WTC11 (cell line): Measurements from ENCODE around the gene GRID2. TPM values are rescaled to one million over a fixed set of nuclear protein-coding genes. Genes with fewer than 3 reads are reported as not detected.

Experiments
- ATAC-seq: fragments of 200-7000 bp; cut with Tn5 transposase; 2 replicates; pipeline ENCODE4 v1.10.0; 2021; ENCODE audit warnings: mild to moderate bottlenecking, moderate library complexity
- CTCF ChIA-PET: fragments of 300-600 bp; sonication (Branson Sonifier 250); formaldehyde crosslinking; loops from one replicate; lab custom pipeline; 2021; ENCODE audit warnings: antibody characterized with exemption; lab: Charles Lee
- POLR2A ChIA-PET: fragments of 350-600 bp; sonication (Branson Sonifier 250); formaldehyde crosslinking; loops from one replicate; lab custom pipeline; 2021; ENCODE audit warnings: antibody characterized with exemption; lab: Charles Lee
- DNase-seq: peaks from one replicate; pipeline ENCODE4 v3.0.0; 2021; ENCODE audit warnings: low spot score
- H3K27ac Mint-ChIP-seq: 2 replicates; pipeline ENCODE4 v1.8.0; 2021; ENCODE audit warnings: mixed read lengths
- H3K27me3 Mint-ChIP-seq: 2 replicates; pipeline ENCODE4 v1.8.0; 2021; ENCODE audit warnings: low read depth, mild to moderate bottlenecking, moderate library complexity, mixed read lengths
- H3K36me3 Mint-ChIP-seq: 2 replicates; pipeline ENCODE4 v1.8.0; 2021; ENCODE audit warnings: mixed read lengths
- H3K4me1 Mint-ChIP-seq: 2 replicates; pipeline ENCODE4 v1.8.0; 2022; ENCODE audit warnings: mixed read lengths
- H3K4me3 Mint-ChIP-seq: 2 replicates; pipeline ENCODE4 v1.8.0; 2021; ENCODE audit warnings: mild to moderate bottlenecking, moderate library complexity, mixed read lengths
- H3K9me3 Mint-ChIP-seq: 2 replicates; pipeline ENCODE4 v1.8.0; 2021; ENCODE audit warnings: mixed read lengths
- AR ChIP-seq: fragments of 250-450 bp; sonication (Bioruptor Pico); IDR thresholded peaks from 2 replicates; pipeline ENCODE4 v1.9.0; 2021; ENCODE audit warnings: mild to moderate bottlenecking
- FOXP1 ChIP-seq: sonication (generic); formaldehyde crosslinking; IDR thresholded peaks from 2 replicates; pipeline ENCODE4 v1.8.0; 2022; ENCODE audit warnings: missing genetic modification reagents, mild to moderate bottlenecking, moderate library complexity, borderline replicate concordance
- GABPB1 ChIP-seq: sonication (generic); formaldehyde crosslinking; IDR thresholded peaks from 2 replicates; pipeline ENCODE4 v1.8.1; 2023; ENCODE audit warnings: mild to moderate bottlenecking, missing genetic modification reagents
- HMGA2 ChIP-seq: fragments of 250-450 bp; sonication (Bioruptor Pico); IDR thresholded peaks from 2 replicates; pipeline ENCODE4 v1.4.0; 2021; ENCODE audit warnings: mild to moderate bottlenecking, moderate library complexity
- IRF1 ChIP-seq: sonication (generic); formaldehyde crosslinking; IDR thresholded peaks from 2 replicates; pipeline ENCODE4 v1.8.0; 2023; ENCODE audit warnings: missing genetic modification reagents
- NFATC4 ChIP-seq: fragments of 250-450 bp; sonication (Bioruptor Pico); IDR thresholded peaks from 2 replicates; pipeline ENCODE4 v1.9.0; 2021; ENCODE audit warnings: mild to moderate bottlenecking
- NR1H2 ChIP-seq: sonication (generic); formaldehyde crosslinking; IDR thresholded peaks from 2 replicates; pipeline ENCODE4 v1.9.0; 2021; ENCODE audit warnings: mild to moderate bottlenecking, moderate library complexity, missing genetic modification reagents
- NR2C2 ChIP-seq: sonication (generic); formaldehyde crosslinking; IDR thresholded peaks from 2 replicates; pipeline ENCODE4 v1.8.0; 2022; ENCODE audit warnings: mild to moderate bottlenecking, missing genetic modification reagents
- NR3C1 ChIP-seq: sonication (generic); formaldehyde crosslinking; conservative IDR thresholded peaks from 2 replicates; pipeline ENCODE4 v1.8.1; 2023; ENCODE audit warnings: low read depth, mild to moderate bottlenecking, missing genetic modification reagents
- OVOL2 ChIP-seq: fragments of 250-450 bp; sonication (Bioruptor Pico); IDR thresholded peaks from 2 replicates; pipeline ENCODE4 v1.9.0; 2021; ENCODE audit warnings: mild to moderate bottlenecking, borderline replicate concordance
- SMAD3 ChIP-seq: sonication (generic); formaldehyde crosslinking; IDR thresholded peaks from 2 replicates; pipeline ENCODE4 v1.8.0; 2022; ENCODE audit warnings: missing genetic modification reagents, mild to moderate bottlenecking, borderline replicate concordance
- SOX15 ChIP-seq: fragments of 250-450 bp; sonication (Bioruptor Pico); IDR thresholded peaks from 2 replicates; pipeline ENCODE4 v1.9.0; 2021; ENCODE audit warnings: mild to moderate bottlenecking
- STAT6 ChIP-seq: sonication (generic); formaldehyde crosslinking; conservative IDR thresholded peaks from 2 replicates; pipeline ENCODE4 v1.8.1; 2023; ENCODE audit warnings: mild to moderate bottlenecking, low read depth, missing genetic modification reagents, moderate library complexity
- TCF7 ChIP-seq: sonication (generic); formaldehyde crosslinking; IDR thresholded peaks from 2 replicates; pipeline ENCODE4 v1.8.0; 2022; ENCODE audit warnings: mild to moderate bottlenecking, low read depth, missing genetic modification reagents, moderate library complexity
- USF1 ChIP-seq: sonication (generic); formaldehyde crosslinking; IDR thresholded peaks from 2 replicates; pipeline ENCODE4 v1.8.0; 2022; ENCODE audit warnings: mild to moderate bottlenecking, missing genetic modification reagents
- ZBTB21 ChIP-seq: sonication (generic); formaldehyde crosslinking; IDR thresholded peaks from 2 replicates; pipeline ENCODE4 v1.8.1; 2023; ENCODE audit warnings: mild to moderate bottlenecking, missing genetic modification reagents, borderline replicate concordance
- ZNF138 ChIP-seq: sonication (generic); formaldehyde crosslinking; conservative IDR thresholded peaks from 2 replicates; pipeline ENCODE4 v1.8.1; 2022; ENCODE audit warnings: mild to moderate bottlenecking, moderate library complexity, missing genetic modification reagents
- ZNF416 ChIP-seq: fragments of 250-450 bp; sonication (Bioruptor Pico); IDR thresholded peaks from 2 replicates; pipeline ENCODE4 v1.9.0; 2021; ENCODE audit warnings: mild to moderate bottlenecking, inconsistent platforms
- ZSCAN18 ChIP-seq: fragments of 250-450 bp; sonication (Bioruptor Pico); IDR thresholded peaks from 2 replicates; pipeline ENCODE4 v2.1.2; 2022; ENCODE audit warnings: mild to moderate bottlenecking, moderate library complexity
- total RNA-seq: library from RNA; stranded (reverse); gene quantifications from 3 replicates; pipeline ENCODE4 v1.2.3, GENCODE V29; 2021
- TF ChIP-seq, protein P1 (sequence below): sonication (generic); formaldehyde crosslinking; IDR thresholded peaks from 2 replicates; pipeline ENCODE4 v1.8.0; 2022; ENCODE audit warnings: mild to moderate bottlenecking, missing genetic modification reagents
- TF ChIP-seq, protein P2 (sequence below): sonication (generic); formaldehyde crosslinking; IDR thresholded peaks from 2 replicates; pipeline ENCODE4 v1.8.1; 2022; ENCODE audit warnings: mild to moderate bottlenecking, missing genetic modification reagents, moderate library complexity, borderline replicate concordance

Gene GRID2
- total RNA-seq, 1 experiment from 2014 or later, result 26.8 TPM

DNA sequence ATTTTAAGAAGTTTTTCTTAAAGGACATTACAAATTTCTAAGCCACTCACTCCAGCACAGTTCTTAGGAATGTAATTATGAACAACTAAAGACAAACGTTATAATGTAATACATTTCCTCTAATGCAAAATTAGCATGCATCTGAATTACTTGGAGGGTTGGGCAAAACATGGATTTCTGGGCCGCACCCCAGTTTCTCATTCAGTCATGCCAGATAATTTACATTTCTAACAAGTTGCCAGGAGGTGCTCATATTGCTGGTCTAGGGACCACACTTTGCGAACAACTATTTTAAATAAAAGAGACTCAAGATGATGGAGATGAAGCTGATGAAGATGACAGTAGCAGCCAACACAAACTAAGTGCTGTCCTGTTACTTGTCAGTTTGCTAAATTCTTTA, 840.1 kb downstream of the GRID2 start:
- Mint-ChIP-seq H3K9me3 (peaks cover 4% of the 10 kb centered on the region; the same call in 1 of the 2 replicates), H3K36me3 (peaks cover 3% of the 10 kb centered on the region), H3K27me3 (no peaks in the 10 kb centered on the region), H3K4me1 (peaks cover 59% of the 10 kb centered on the region), H3K4me3 (no peak overlapping the region), H3K27ac (peak overlapping the region; percentile 61; the same call in 1 of the 2 replicates)
- ATAC-seq (no peak), DNase-seq (no peak)
- TF ChIP-seq ZBTB21 (CRISPR knock-in tag) (no peak), IRF1 (CRISPR knock-in tag) (no peak), FOXP1 (no peak), ZSCAN18 (CRISPR knock-in tag) (no peak), NR2C2 (CRISPR knock-in tag) (no peak), SOX15 (no peak)
- TF ChIP-seq, protein P1, sequence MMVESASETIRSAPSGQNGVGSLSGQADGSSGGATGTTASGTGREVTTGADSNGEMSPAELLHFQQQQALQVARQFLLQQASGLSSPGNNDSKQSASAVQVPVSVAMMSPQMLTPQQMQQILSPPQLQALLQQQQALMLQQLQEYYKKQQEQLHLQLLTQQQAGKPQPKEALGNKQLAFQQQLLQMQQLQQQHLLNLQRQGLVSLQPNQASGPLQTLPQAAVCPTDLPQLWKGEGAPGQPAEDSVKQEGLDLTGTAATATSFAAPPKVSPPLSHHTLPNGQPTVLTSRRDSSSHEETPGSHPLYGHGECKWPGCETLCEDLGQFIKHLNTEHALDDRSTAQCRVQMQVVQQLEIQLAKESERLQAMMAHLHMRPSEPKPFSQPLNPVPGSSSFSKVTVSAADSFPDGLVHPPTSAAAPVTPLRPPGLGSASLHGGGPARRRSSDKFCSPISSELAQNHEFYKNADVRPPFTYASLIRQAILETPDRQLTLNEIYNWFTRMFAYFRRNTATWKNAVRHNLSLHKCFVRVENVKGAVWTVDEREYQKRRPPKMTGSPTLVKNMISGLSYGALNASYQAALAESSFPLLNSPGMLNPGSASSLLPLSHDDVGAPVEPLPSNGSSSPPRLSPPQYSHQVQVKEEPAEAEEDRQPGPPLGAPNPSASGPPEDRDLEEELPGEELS, result no peak
- ChIA-PET CTCF (no interaction called here), POLR2A (no interaction called here)

DNA sequence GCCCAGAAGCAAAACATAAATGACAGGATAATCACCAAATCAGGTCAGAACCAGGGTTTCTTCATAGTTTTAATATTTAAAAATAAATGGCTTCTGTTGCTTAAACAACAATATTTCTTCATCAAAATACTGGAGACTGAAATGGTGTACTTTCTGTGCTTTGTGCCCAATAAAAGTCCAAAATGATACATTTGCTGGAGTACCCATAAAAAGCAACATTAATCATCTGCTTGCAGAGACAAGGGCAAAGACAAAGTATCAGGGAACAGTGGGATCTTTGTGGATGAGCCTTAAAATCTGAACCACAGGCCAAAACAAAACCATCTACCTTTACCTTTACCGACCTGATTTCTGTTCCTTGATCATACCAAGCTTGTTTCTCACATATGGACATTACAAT, 840.9 kb downstream of the GRID2 start:
- Mint-ChIP-seq H3K27ac (peak overlapping the region; percentile 75), H3K27me3 (no peaks in the 10 kb centered on the region), H3K4me1 (peaks cover 52% of the 10 kb centered on the region), H3K4me3 (no peak overlapping the region), H3K9me3 (peaks cover 7% of the 10 kb centered on the region), H3K36me3 (peaks cover 8% of the 10 kb centered on the region)
- POLR2A ChIA-PET, result no interaction called here
- no peak for DNase-seq
- ATAC-seq, result no peak
- no peak for TF ChIP-seq NFATC4
- no peak for TF ChIP-seq ZNF416
- no peak for TF ChIP-seq GABPB1
- no peak for TF ChIP-seq STAT6 (CRISPR knock-in tag)
- no peak for TF ChIP-seq ZNF138 (CRISPR knock-in tag)
- no peak for TF ChIP-seq NR1H2 (CRISPR knock-in tag)
- TF ChIP-seq TCF7 (CRISPR knock-in tag), result no peak
- no peak for TF ChIP-seq SMAD3 (CRISPR knock-in tag)
- no peak for TF ChIP-seq HMGA2
- no peak for TF ChIP-seq AR (CRISPR knock-in tag)
- TF ChIP-seq, protein P2, sequence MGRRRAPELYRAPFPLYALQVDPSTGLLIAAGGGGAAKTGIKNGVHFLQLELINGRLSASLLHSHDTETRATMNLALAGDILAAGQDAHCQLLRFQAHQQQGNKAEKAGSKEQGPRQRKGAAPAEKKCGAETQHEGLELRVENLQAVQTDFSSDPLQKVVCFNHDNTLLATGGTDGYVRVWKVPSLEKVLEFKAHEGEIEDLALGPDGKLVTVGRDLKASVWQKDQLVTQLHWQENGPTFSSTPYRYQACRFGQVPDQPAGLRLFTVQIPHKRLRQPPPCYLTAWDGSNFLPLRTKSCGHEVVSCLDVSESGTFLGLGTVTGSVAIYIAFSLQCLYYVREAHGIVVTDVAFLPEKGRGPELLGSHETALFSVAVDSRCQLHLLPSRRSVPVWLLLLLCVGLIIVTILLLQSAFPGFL (CRISPR knock-in tag), result no peak
- TF ChIP-seq OVOL2 (CRISPR knock-in tag), result no peak
- TF ChIP-seq NR3C1 (CRISPR knock-in tag), result no peak
- no peak for TF ChIP-seq USF1 (CRISPR knock-in tag)
- CTCF ChIA-PET, result no interaction called here
